ENCODE results near the gene IL1RAP.

The IL1RAP gene

DNA sequence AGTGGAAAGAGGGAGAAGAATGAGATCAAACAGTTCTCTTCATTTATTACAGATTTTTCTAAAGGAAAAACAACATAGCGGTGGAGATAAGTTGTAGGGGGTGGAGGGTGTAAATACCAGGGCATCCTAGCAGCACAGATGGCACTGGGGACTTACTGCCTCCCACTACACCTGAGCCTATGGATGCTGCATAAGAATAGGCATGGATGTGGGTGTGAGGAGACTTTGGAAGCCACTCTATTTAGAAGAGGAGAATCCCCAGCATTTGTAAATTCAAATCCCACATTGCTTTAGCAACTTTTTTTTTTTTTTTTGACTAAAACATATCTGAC lies 27.4 kb upstream of the IL1RAP start:
- Histone ChIP-seq H3K36me3 (no peaks in the 10 kb centered on the region), H3K9me3 (ENCODE audit: severe bottlenecking) (no peaks in the 10 kb centered on the region), H3K27ac (no peak overlapping the region), H3K4me3 (ENCODE audit: low read depth, low read length) (no peak overlapping the region), H3K27me3 (ENCODE audit: insufficient read depth, low read depth, severe bottlenecking) (no peaks in the 10 kb centered on the region)
- DNase-seq = no peak
- TF ChIP-seq CTCF (IDR thresholded peaks at IDR 0.05; ENCODE audit: low read depth, low read length) = no peak

DNA sequence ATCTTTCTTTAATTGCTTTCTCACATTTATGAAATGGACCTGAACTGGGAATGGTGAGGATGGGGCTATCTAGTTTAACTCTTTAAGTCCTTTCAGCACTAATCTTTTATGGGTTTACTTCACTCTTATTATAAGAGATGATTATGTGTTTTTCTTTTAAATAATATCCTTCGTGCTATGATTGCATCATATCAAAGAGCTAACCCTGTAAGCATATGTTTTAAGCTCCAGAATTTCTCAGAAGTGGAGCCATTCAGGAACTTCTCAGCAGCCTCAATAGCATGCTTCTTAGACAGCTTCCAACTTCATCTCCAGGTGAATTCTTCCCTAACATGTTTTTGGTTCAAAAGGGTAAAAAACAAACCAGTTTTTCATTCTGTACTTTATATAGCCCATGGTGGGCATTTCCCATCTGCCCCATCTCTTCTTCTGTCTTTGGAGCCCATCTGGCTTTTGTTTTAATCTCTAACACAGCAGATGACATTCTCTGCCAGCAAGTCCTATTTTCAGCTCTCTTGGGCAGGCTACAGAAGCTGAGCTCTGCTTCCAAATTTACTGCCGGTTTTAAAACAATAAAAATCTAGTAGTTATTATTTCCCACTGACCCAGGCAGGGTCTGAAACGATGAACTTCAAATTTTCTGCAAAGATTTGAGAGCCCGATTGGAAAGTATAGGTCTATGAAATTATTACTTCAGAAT lies 26.8 kb upstream of the IL1RAP start:
- H3K9me3 ChIP-seq (ENCODE audit: severe bottlenecking) = no peaks in the 10 kb centered on the region
- no peak for DNase-seq
- no peak overlapping the region for H3K4me3 ChIP-seq (ENCODE audit: low read depth, low read length)
- H3K36me3 ChIP-seq = no peaks in the 10 kb centered on the region
- no peak for TF ChIP-seq CTCF (IDR thresholded peaks at IDR 0.05; ENCODE audit: low read depth, low read length)
- no peaks in the 10 kb centered on the region for H3K27me3 ChIP-seq (ENCODE audit: insufficient read depth, low read depth, severe bottlenecking)
- no peak overlapping the region for H3K27ac ChIP-seq

DNA sequence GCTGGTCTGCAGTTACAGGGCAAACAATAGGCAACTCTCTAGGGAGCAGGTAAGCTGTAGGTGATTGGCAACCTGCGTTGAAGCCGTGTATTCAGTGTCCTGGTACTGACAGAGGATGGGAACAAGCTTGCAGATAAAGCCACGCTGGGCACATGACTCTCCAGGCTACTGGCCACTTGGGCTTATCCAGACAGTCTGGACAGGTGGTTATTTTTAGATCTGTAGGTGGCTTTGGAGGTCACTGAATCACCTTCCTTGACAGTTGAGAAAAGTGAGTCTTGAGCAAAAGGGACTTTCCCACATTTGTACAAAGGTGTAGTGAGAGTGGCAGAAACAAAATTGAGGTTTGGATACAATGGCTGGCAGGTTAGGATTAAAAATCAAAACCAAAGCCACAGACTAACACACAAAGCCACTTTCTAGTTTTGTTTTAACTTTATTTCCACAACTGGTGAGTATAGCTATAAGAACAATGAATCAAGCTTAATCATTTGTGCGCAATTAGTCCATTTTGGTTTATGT lies 22.3 kb upstream of the IL1RAP start:
- H3K4me3 ChIP-seq (ENCODE audit: low read depth, low read length) = no peak overlapping the region
- no peak for DNase-seq
- H3K27ac ChIP-seq = no peak overlapping the region
- H3K9me3 ChIP-seq (ENCODE audit: severe bottlenecking) = no peaks in the 10 kb centered on the region
- no peaks in the 10 kb centered on the region for H3K27me3 ChIP-seq (ENCODE audit: insufficient read depth, low read depth, severe bottlenecking)
- TF ChIP-seq CTCF (IDR thresholded peaks at IDR 0.05; ENCODE audit: low read depth, low read length) = no peak
- no peaks in the 10 kb centered on the region for H3K36me3 ChIP-seq

- no peaks in the 10 kb centered on the region for H3K36me3 ChIP-seq
- no peak for DNase-seq
- no peak for TF ChIP-seq CTCF (IDR thresholded peaks at IDR 0.05; ENCODE audit: low read depth, low read length)
- H3K27ac ChIP-seq = no peak overlapping the region
- H3K27me3 ChIP-seq (ENCODE audit: insufficient read depth, low read depth, severe bottlenecking) = no peaks in the 10 kb centered on the region
- H3K4me3 ChIP-seq (ENCODE audit: low read depth, low read length) = no peak overlapping the region
- H3K9me3 ChIP-seq (ENCODE audit: severe bottlenecking) = no peaks in the 10 kb centered on the region
Measured at GRCh38 chr3:190492129-190492528, 21.8 kb upstream of the IL1RAP start.

GRCh38 chr3:190492966-190493365 lies 20.9 kb upstream of the IL1RAP start:
- H3K27me3 ChIP-seq (ENCODE audit: insufficient read depth, low read depth, severe bottlenecking) = no peaks in the 10 kb centered on the region
- H3K4me3 ChIP-seq (ENCODE audit: low read depth, low read length) = no peak overlapping the region
- no peaks in the 10 kb centered on the region for H3K9me3 ChIP-seq (ENCODE audit: severe bottlenecking)
- no peak overlapping the region for H3K27ac ChIP-seq
- no peak for DNase-seq
- H3K36me3 ChIP-seq = no peaks in the 10 kb centered on the region
- TF ChIP-seq CTCF (IDR thresholded peaks at IDR 0.05; ENCODE audit: low read depth, low read length) = no peak

DNA sequence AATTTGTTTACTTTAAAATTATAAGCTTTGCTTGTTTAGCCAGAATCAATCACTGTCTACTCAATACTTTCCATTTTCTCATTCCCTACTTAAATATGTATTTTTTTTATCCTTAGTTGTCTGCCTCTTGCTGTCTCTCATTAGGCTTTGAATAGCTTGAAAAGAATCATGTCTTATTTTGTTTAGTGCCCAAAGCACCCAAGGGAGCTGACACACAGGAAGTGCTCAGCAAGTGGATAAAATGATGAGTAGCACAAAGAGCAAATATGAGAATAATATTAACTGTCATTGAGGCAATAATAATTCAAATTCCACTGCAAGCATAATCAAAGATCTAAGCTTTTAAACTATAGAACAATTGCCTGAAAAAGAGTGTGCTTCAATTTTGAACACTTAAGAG lies 19.0 kb upstream of the IL1RAP start:
- TF ChIP-seq CTCF (IDR thresholded peaks at IDR 0.05; ENCODE audit: low read depth, low read length) = no peak
- no peak overlapping the region for H3K4me3 ChIP-seq (ENCODE audit: low read depth, low read length)
- H3K27ac ChIP-seq = no peak overlapping the region
- H3K27me3 ChIP-seq (ENCODE audit: insufficient read depth, low read depth, severe bottlenecking) = no peaks in the 10 kb centered on the region
- no peaks in the 10 kb centered on the region for H3K36me3 ChIP-seq
- H3K9me3 ChIP-seq (ENCODE audit: severe bottlenecking) = no peaks in the 10 kb centered on the region
- no peak for DNase-seq
